PC-9 (cell line): ENCODE results near the gene IRX5.

Experiments used
- EZH2 ChIP-seq: fragments of 200-600 bp; sonication (generic); IDR thresholded peaks from 2 replicates; pipeline ENCODE4 v1.8.0; 2017; ENCODE audit warnings: antibody characterized with exemption, low read depth
- TF ChIP-seq, protein P1 (sequence below): fragments of 200-600 bp; sonication (generic); conservative IDR thresholded peaks from 2 replicates; pipeline ENCODE4 v1.6.1; 2017; ENCODE audit warnings: mixed run types, antibody characterized with exemption, mild to moderate bottlenecking, moderate library complexity

GRCh38 chr16:54923055-54923473 is 7.6 kb upstream of the IRX5 start:
- TF ChIP-seq, protein P1, sequence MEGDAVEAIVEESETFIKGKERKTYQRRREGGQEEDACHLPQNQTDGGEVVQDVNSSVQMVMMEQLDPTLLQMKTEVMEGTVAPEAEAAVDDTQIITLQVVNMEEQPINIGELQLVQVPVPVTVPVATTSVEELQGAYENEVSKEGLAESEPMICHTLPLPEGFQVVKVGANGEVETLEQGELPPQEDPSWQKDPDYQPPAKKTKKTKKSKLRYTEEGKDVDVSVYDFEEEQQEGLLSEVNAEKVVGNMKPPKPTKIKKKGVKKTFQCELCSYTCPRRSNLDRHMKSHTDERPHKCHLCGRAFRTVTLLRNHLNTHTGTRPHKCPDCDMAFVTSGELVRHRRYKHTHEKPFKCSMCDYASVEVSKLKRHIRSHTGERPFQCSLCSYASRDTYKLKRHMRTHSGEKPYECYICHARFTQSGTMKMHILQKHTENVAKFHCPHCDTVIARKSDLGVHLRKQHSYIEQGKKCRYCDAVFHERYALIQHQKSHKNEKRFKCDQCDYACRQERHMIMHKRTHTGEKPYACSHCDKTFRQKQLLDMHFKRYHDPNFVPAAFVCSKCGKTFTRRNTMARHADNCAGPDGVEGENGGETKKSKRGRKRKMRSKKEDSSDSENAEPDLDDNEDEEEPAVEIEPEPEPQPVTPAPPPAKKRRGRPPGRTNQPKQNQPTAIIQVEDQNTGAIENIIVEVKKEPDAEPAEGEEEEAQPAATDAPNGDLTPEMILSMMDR = no peak
- TF ChIP-seq EZH2 = no peak
